GM12892 (cell line): ENCODE measurements around the gene PSMA5.

ENCODE experiments used
- POLR2A ChIP-seq: IDR thresholded peaks from 2 replicates; pipeline ENCODE4 v1.6.1; 2011; ENCODE audit warnings: low read depth, low read length, control low read depth
- POLR2AphosphoS5 ChIP-seq: IDR thresholded peaks from 2 replicates; pipeline ENCODE4 v1.6.1; 2011; ENCODE audit warnings: low read depth, low read length, control low read depth

DNA sequence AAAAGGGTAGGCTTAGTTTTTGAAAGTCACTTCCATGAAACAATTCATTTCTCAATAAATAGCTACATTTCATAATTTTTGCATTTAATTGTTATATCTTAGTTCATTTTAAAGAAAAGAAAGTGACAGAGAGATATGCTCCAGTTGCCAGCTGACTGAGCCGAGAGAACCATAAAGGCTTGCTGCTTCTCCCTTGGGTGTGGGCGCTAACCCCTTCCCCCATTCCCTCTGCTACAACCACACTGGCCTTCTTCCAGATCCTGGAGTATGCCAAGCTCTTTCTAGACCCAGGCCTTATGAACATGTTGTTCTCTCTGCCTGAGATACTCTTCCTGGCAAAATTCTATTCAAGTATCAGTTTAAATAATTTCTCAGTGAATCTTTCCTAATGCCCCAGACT, 40.8 kb downstream of the PSMA5 start:
- TF ChIP-seq POLR2A, result no peak
- no peak for TF ChIP-seq POLR2AphosphoS5
